HEK293T (cell line): ENCODE measurements around the gene ARHGAP33.

Experiments used
- BHLHE40 ChIP-seq: fragments of 450-650 bp; IDR thresholded peaks from 2 replicates; pipeline ENCODE4 v1.6.1; 2016; ENCODE audit warnings: mild to moderate bottlenecking, moderate library complexity, borderline replicate concordance
- FOXM1 ChIP-seq: fragments of 450-650 bp; IDR thresholded peaks from 2 replicates; pipeline ENCODE4 v1.6.1; 2017; ENCODE audit warnings: mild to moderate bottlenecking, borderline replicate concordance
- L3MBTL2 ChIP-seq: fragments of 450-650 bp; conservative IDR thresholded peaks from 2 replicates; pipeline ENCODE4 v1.6.1; 2016; ENCODE audit warnings: mild to moderate bottlenecking
- SP1 ChIP-seq: fragments of 450-650 bp; IDR thresholded peaks from 2 replicates; pipeline ENCODE4 v1.6.1; 2017
- ZNF384 ChIP-seq: fragments of 450-650 bp; IDR thresholded peaks from 2 replicates; pipeline ENCODE4 v1.6.1; 2016

DNA sequence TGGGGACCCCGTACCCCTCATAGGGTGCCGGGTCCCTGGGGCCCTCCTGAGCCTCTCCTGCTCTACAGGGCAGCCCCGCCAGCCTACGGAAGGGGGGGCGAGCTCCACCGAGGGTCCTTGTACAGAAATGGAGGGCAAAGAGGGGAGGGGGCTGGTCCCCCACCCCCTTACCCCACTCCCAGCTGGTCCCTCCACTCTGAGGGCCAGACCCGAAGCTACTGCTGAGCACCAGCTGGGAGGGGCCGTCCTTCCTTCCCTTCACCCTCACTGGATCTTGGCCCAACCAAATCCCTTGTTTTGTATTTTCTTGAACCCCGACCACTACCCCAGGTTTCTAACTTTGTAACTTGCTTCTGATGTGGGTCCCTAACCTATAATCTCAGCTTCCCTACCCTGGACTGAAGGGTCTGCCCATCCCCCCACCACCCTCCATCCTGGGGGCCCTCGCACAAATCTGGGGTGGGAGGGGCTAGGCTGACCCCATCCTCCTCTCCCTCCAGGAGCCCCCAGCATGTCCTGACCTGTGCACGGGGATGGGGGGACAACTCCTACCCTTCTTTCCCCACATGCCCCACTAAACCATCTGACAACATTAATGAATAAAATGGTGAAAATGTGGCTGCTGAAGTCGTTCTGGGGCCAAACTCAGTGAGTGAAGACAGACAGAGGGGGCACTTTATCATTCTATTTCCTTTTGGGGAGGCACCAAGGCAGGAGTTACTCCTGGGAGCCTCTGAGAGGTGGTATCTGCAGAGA, 13.0 kb downstream of the ARHGAP33 start:
- TF ChIP-seq L3MBTL2: no peak
- no peak for TF ChIP-seq BHLHE40
- TF ChIP-seq FOXM1: no peak
- TF ChIP-seq SP1: no peak
- no peak for TF ChIP-seq ZNF384
